Measurements from ENCODE around the gene AFF3.

DNA sequence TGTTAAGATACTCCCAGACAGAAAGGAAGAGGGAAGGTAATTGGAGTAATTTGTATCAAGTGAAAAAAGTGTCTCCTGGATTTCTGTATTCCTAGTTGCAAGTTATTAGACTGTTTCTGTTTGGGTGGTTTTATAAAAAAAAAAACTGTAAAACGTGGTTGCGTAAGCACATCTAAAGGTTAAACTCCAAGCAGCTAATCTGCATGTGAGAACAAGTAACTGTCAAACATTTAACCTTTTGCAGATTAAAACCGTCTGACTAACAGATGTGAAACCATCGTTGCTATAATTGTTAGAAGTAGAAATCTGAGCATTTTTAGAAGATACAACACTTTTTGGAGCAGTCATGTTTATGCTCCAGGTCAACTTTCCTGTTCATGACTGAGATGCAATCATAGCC lies 72.3 kb downstream of the AFF3 start:
- TF ChIP-seq SUZ12 (IDR thresholded peaks at IDR 0.05) (no peak), ZNF384 (IDR thresholded peaks at IDR 0.05) (no peak), HDGF (IDR thresholded peaks at IDR 0.05; ENCODE audit: borderline replicate concordance) (no peak), NFRKB (IDR thresholded peaks at IDR 0.05) (no peak), ARNT (IDR thresholded peaks at IDR 0.05) (no peak)

Measured in HEK293T (cell line).